HCT116 (cell line): ENCODE results near the gene SND1. TPM values are rescaled to one million over a fixed set of nuclear protein-coding genes. Genes with fewer than 3 reads are reported as not detected.

ENCODE experiments used
- ATAC-seq: fragments of 200-7000 bp; cut with Tn5 transposase; 2 replicates; pipeline ENCODE4 v1.9.1; 2020; ENCODE audit warnings: mild to moderate bottlenecking, moderate library complexity
- BruUV-seq: library from RNA; stranded (reverse); fragments of 400-500 nt; replicated peaks from 2 replicates; lab custom pipeline; 2021; lab: Mats Ljungman, UMichigan
- CTCF ChIA-PET: fragments of 300-600 bp; sonication (Branson Sonifier 250); formaldehyde crosslinking; loops from one replicate; lab custom pipeline; 2021; ENCODE audit warnings: antibody characterized with exemption; lab: Charles Lee
- POLR2A ChIA-PET: fragments of 300-600, 350-600 bp; sonication (Branson Sonifier 250); formaldehyde crosslinking; loops from one replicate; lab custom pipeline; 2021; ENCODE audit warnings: antibody characterized with exemption; lab: Charles Lee
- RAD21 ChIA-PET, 2 experiments: fragments of 300-600 bp; sonication (Branson Sonifier 250); formaldehyde crosslinking; loops; one replicate each; lab custom pipeline; 2023; ENCODE audit warnings: low total read pairs in 2 of 2; ENCODE audit not compliant: uncharacterized antibody in 2 of 2, unreplicated experiment in 2 of 2, low non-redundant PET in 1 of 2; lab: Charles Lee
- DNase-seq: peaks from one replicate; pipeline ENCODE4 v3.0.0-alpha.2; 2010; ENCODE audit warnings: low read depth, low spot score
- H2AFZ ChIP-seq: fragments of 200-600 bp; shearing (Covaris generic), sonication (generic); 2 replicates; pipeline ENCODE4 v1.6.1; 2017; ENCODE audit warnings: low read depth, mixed run types, mixed read lengths, antibody characterized with exemption, low read length; ENCODE audit not compliant: poor library complexity, severe bottlenecking
- H3K27ac ChIP-seq: 2 replicates; pipeline ENCODE4 v1.5.1; 2012; ENCODE audit warnings: low read depth, low read length
- H3K27me3 ChIP-seq: fragments of 200-600 bp; sonication (generic); 2 replicates; pipeline ENCODE4 v1.6.1; 2016; ENCODE audit warnings: mixed run types, low read length, mixed read lengths; ENCODE audit not compliant: insufficient read depth
- H3K36me3 ChIP-seq, 2 experiments: fragments of 200-500 bp in 1 of 2; fragments of 200-600 bp in 1 of 2; sonication (Bioruptor generic) in 1 of 2; sonication (generic) in 1 of 2; 2 replicates each; pipeline versions ENCODE4 v1.5.1 to v1.6.1; 2014 to 2016; ENCODE audit warnings: low read length in 2 of 2, inconsistent platforms in 1 of 2, mixed read lengths in 1 of 2, mixed run types in 1 of 2; ENCODE audit not compliant: insufficient read depth in 2 of 2, control insufficient read depth in 1 of 2
- H3K4me1 ChIP-seq, 2 experiments: fragments of 200-600 bp in 1 of 2; sonication (generic) in 1 of 2; 2 replicates each; pipeline versions ENCODE4 v1.5.1 to v1.6.1; 2012 to 2017; ENCODE audit warnings: low read length in 2 of 2, inconsistent platforms in 1 of 2, mild to moderate bottlenecking in 1 of 2, mixed read lengths in 1 of 2, mixed run types in 1 of 2, moderate library complexity in 1 of 2; ENCODE audit not compliant: insufficient read depth in 2 of 2, control insufficient read depth in 1 of 2
- H3K4me2 ChIP-seq: fragments of 200-600 bp; sonication (generic); 2 replicates; pipeline ENCODE4 v1.6.1; 2017; ENCODE audit warnings: mixed run types, low read length, mixed read lengths
- H3K4me3 ChIP-seq, 2 experiments: fragments of 200-600 bp in 1 of 2; sonication (generic) in 1 of 2; replicated peaks in 1 of 2; 2 replicates each; pipeline ENCODE4 v1.5.1; 2011 to 2016; ENCODE audit warnings: low read length in 2 of 2, control low read depth in 1 of 2, low read depth in 1 of 2, mild to moderate bottlenecking in 1 of 2, mixed read lengths in 1 of 2, mixed run types in 1 of 2
- H3K79me2 ChIP-seq: fragments of 200-600 bp; sonication (generic); 2 replicates; pipeline ENCODE4 v1.6.1; 2017; ENCODE audit warnings: mild to moderate bottlenecking, mixed run types, low read length, moderate library complexity, mixed read lengths; ENCODE audit not compliant: insufficient read depth
- H3K9ac ChIP-seq: fragments of 200-600 bp; sonication (generic); 2 replicates; pipeline ENCODE4 v1.6.1; 2016; ENCODE audit warnings: low read length, mixed read lengths
- H3K9me2 ChIP-seq: fragments of 200-600 bp; sonication (generic), shearing (Covaris generic); 2 replicates; pipeline ENCODE4 v1.6.1; 2017; ENCODE audit warnings: mixed run types, mild to moderate bottlenecking, moderate library complexity; ENCODE audit not compliant: insufficient read depth
- H3K9me3 ChIP-seq, 2 experiments: fragments of 200-500 bp in 1 of 2; fragments of 200-600 bp in 1 of 2; sonication (Bioruptor generic) in 1 of 2; sonication (generic) in 1 of 2; 2 replicates each; pipeline ENCODE4 v1.6.1; 2014 to 2017; ENCODE audit warnings: low read length in 2 of 2, mixed read lengths in 2 of 2, inconsistent platforms in 1 of 2, low read depth in 1 of 2, mild to moderate bottlenecking in 1 of 2, mixed run types in 1 of 2, moderate library complexity in 1 of 2; ENCODE audit not compliant: control insufficient read depth in 1 of 2, insufficient read depth in 1 of 2
- H4K20me1 ChIP-seq: fragments of 200-600 bp; sonication (generic), shearing (Covaris generic); 2 replicates; pipeline ENCODE4 v1.6.1; 2017; ENCODE audit warnings: mixed run types, mild to moderate bottlenecking, moderate library complexity; ENCODE audit not compliant: insufficient read depth
- CBX3 ChIP-seq: IDR thresholded peaks from 2 replicates; pipeline ENCODE4 v1.6.1; 2012; ENCODE audit warnings: low read depth
- CEBPB ChIP-seq: IDR thresholded peaks from 2 replicates; pipeline ENCODE4 v1.6.1; 2012; ENCODE audit warnings: low read depth
- EGR1 ChIP-seq: IDR thresholded peaks from 2 replicates; pipeline ENCODE4 v1.6.1; 2012; ENCODE audit warnings: low read depth
- EZH2 ChIP-seq: fragments of 200-600 bp; sonication (generic); IDR thresholded peaks from 2 replicates; pipeline ENCODE4 v1.6.1; 2017; ENCODE audit warnings: antibody characterized with exemption, mixed run types
- POLR2A ChIP-seq: IDR thresholded peaks from 2 replicates; pipeline ENCODE4 v1.7.0; 2011; ENCODE audit warnings: borderline replicate concordance; ENCODE audit not compliant: insufficient read depth, insufficient read length; ENCODE audit errors: extremely low read depth
- RAD21 ChIP-seq: IDR thresholded peaks from 2 replicates; pipeline ENCODE4 v1.6.1; 2012; ENCODE audit warnings: low read depth, mild to moderate bottlenecking
- SIN3A ChIP-seq: IDR thresholded peaks from 2 replicates; pipeline ENCODE4 v1.6.1; 2012; ENCODE audit warnings: low read depth
- SRF ChIP-seq: IDR thresholded peaks from 2 replicates; pipeline ENCODE4 v1.6.1; 2012; ENCODE audit warnings: low read depth
- TCF7L2 ChIP-seq: IDR thresholded peaks from 2 replicates; pipeline ENCODE4 v1.7.0; 2011; ENCODE audit warnings: borderline replicate concordance, inconsistent platforms; ENCODE audit not compliant: insufficient read depth, insufficient read length; ENCODE audit errors: extremely low read depth
- intact Hi-C: fragments of 100-400 bp; cut with micrococcal nuclease; formaldehyde crosslinking; loops from 2 replicates; pipeline ENCODE4 v1.10.0; 2022
- total RNA-seq: library from RNA; stranded (reverse); gene quantifications from one replicate; pipeline ENCODE4 v1.2.1, GENCODE V29; 2021; ENCODE audit not compliant: unreplicated experiment
- TF ChIP-seq, protein P1 (sequence below), 3 experiments: fragments of 200-600 bp in 1 of 3; sonication (generic) in 1 of 3; IDR thresholded peaks in 2 of 3; conservative IDR thresholded peaks in 1 of 3; 2 replicates each; pipeline ENCODE4 v1.5.1; 2012 to 2017; ENCODE audit warnings: low read depth in 2 of 3, low read length in 2 of 3, antibody characterized with exemption in 1 of 3, borderline replicate concordance in 1 of 3, control low read depth in 1 of 3, mild to moderate bottlenecking in 1 of 3, mixed read lengths in 1 of 3, mixed run types in 1 of 3, moderate library complexity in 1 of 3; ENCODE audit not compliant: insufficient read depth in 1 of 3
- TF ChIP-seq, protein P2 (sequence below): IDR thresholded peaks from 2 replicates; pipeline ENCODE4 v1.6.1; 2011; ENCODE audit warnings: mild to moderate bottlenecking, low read length, moderate library complexity; ENCODE audit not compliant: insufficient replicate concordance; ENCODE audit errors: extremely low read depth
- TF ChIP-seq, protein P3 (sequence below): IDR thresholded peaks from 2 replicates; pipeline ENCODE4 v1.6.1; 2012
- TF ChIP-seq, protein P4 (sequence below): IDR thresholded peaks from 2 replicates; pipeline ENCODE4 v1.6.1; 2012; ENCODE audit warnings: low read depth

The SND1 gene
- total RNA-seq, 1 experiment from 2014 or later = 169 TPM

DNA sequence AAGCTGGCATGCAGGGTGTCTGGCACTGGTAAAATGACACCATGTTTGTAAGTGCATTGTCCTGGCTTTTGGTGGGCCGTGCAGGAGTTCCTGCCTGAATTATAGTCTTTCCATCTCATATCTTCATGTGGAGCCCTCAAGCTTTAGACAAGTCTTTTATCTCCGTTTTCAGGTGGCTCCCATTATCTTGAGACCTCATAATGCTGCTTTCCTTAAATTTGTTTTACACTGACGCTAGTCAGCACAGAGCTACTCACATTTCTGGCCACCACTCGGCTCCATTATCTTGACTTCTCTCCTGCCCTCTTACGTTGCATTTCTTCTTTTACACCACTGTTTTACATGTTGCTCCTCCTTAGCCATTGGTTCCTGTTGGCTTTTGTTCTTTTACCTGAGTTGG is 342.0 kb downstream of the SND1 start (continued):
- TF ChIP-seq, protein P1, sequence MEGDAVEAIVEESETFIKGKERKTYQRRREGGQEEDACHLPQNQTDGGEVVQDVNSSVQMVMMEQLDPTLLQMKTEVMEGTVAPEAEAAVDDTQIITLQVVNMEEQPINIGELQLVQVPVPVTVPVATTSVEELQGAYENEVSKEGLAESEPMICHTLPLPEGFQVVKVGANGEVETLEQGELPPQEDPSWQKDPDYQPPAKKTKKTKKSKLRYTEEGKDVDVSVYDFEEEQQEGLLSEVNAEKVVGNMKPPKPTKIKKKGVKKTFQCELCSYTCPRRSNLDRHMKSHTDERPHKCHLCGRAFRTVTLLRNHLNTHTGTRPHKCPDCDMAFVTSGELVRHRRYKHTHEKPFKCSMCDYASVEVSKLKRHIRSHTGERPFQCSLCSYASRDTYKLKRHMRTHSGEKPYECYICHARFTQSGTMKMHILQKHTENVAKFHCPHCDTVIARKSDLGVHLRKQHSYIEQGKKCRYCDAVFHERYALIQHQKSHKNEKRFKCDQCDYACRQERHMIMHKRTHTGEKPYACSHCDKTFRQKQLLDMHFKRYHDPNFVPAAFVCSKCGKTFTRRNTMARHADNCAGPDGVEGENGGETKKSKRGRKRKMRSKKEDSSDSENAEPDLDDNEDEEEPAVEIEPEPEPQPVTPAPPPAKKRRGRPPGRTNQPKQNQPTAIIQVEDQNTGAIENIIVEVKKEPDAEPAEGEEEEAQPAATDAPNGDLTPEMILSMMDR (IDR thresholded peaks at IDR 0.05 in 2 of 3, conservative IDR thresholded peaks at IDR 0.05 in 1 of 3; ENCODE audit: borderline replicate concordance in 1 of 3, insufficient read depth in 1 of 3, low read depth in 2 of 3, low read length in 2 of 3) = no peak

DNA sequence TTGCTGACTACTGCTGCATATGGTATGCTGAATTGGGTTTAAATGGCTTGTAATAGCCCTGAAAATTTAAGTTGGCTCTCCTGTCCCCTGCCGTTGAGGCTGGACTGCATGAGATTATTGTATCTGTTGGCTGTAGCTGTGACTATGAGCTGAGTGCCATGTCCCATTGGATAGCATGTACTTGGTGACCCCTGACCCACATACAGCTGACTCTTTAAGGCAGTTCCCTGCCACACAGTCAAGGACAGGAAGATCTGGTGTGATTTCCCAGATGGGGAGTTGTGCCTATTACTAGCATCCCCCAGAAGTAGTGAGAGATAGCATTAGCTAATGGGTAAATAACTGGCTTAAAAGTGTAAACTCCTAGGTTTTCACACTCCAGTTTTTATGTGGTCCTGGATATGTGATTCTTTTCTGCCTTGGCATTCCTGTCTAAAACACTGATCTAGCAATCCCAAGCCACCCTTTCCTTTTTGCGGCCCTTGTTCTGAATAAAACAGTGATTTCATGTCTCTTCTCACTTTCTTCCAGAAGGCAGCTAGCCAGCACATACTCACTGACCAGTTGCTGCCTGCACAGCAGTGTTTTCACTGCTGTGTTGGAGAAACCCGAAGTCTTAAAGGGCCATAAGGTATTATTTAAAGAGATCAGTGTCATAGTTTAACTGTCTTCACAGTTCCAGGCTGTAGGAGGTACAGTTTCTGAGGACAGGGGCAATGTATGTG is 343.3 kb downstream of the SND1 start:
- ChIA-PET CTCF (no interaction called here), POLR2A (no interaction called here), RAD21 (no interaction called here)
- Histone ChIP-seq H3K9me3 (no peaks in the 10 kb centered on the region), H2AFZ (no peak overlapping the region), H3K4me2 (no peak overlapping the region), H3K36me3 (peaks cover 3 to 10% of the 10 kb centered on the region in 2 experiments; a peak in 2 of 4 replicates), H3K4me3 (no peak overlapping the region), H4K20me1 (no peaks in the 10 kb centered on the region), H3K9ac (no peak overlapping the region), H3K4me1 (no peaks in the 10 kb centered on the region), H3K79me2 (no peaks in the 10 kb centered on the region), H3K9me2 (no peaks in the 10 kb centered on the region), H3K27me3 (no peaks in the 10 kb centered on the region), H3K27ac (no peak overlapping the region)
- no peak for ATAC-seq
- BruUV-seq = no TSS peak
- intact Hi-C loops = no loop called here
- DNase-seq = no peak
- TF ChIP-seq POLR2A (no peak), TCF7L2 (no peak), SRF (no peak), CBX3 (no peak), SIN3A (no peak), EGR1 (no peak), RAD21 (no peak), EZH2 (no peak), CEBPB (no peak)
- TF ChIP-seq, protein P2, sequence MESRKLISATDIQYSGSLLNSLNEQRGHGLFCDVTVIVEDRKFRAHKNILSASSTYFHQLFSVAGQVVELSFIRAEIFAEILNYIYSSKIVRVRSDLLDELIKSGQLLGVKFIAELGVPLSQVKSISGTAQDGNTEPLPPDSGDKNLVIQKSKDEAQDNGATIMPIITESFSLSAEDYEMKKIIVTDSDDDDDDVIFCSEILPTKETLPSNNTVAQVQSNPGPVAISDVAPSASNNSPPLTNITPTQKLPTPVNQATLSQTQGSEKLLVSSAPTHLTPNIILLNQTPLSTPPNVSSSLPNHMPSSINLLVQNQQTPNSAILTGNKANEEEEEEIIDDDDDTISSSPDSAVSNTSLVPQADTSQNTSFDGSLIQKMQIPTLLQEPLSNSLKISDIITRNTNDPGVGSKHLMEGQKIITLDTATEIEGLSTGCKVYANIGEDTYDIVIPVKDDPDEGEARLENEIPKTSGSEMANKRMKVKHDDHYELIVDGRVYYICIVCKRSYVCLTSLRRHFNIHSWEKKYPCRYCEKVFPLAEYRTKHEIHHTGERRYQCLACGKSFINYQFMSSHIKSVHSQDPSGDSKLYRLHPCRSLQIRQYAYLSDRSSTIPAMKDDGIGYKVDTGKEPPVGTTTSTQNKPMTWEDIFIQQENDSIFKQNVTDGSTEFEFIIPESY = no peak
- TF ChIP-seq, protein P3, sequence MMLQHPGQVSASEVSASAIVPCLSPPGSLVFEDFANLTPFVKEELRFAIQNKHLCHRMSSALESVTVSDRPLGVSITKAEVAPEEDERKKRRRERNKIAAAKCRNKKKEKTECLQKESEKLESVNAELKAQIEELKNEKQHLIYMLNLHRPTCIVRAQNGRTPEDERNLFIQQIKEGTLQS = no peak
- TF ChIP-seq, protein P1 (IDR thresholded peaks at IDR 0.05 in 2 of 3, conservative IDR thresholded peaks at IDR 0.05 in 1 of 3; ENCODE audit: borderline replicate concordance in 1 of 3, insufficient read depth in 1 of 3, low read depth in 2 of 3, low read length in 2 of 3) = no peak
- TF ChIP-seq, protein P4, sequence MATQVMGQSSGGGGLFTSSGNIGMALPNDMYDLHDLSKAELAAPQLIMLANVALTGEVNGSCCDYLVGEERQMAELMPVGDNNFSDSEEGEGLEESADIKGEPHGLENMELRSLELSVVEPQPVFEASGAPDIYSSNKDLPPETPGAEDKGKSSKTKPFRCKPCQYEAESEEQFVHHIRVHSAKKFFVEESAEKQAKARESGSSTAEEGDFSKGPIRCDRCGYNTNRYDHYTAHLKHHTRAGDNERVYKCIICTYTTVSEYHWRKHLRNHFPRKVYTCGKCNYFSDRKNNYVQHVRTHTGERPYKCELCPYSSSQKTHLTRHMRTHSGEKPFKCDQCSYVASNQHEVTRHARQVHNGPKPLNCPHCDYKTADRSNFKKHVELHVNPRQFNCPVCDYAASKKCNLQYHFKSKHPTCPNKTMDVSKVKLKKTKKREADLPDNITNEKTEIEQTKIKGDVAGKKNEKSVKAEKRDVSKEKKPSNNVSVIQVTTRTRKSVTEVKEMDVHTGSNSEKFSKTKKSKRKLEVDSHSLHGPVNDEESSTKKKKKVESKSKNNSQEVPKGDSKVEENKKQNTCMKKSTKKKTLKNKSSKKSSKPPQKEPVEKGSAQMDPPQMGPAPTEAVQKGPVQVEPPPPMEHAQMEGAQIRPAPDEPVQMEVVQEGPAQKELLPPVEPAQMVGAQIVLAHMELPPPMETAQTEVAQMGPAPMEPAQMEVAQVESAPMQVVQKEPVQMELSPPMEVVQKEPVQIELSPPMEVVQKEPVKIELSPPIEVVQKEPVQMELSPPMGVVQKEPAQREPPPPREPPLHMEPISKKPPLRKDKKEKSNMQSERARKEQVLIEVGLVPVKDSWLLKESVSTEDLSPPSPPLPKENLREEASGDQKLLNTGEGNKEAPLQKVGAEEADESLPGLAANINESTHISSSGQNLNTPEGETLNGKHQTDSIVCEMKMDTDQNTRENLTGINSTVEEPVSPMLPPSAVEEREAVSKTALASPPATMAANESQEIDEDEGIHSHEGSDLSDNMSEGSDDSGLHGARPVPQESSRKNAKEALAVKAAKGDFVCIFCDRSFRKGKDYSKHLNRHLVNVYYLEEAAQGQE = no peak
